Measurements from ENCODE around the gene FKBP1B. TPM values are rescaled to one million over a fixed set of nuclear protein-coding genes. Genes with fewer than 3 reads are reported as not detected.
"Not testable (repeated sequence)": the region's sequence is repeated elsewhere in the genome, so short reads cannot be mapped to it uniquely, and the experiment has no call there.

The FKBP1B gene
- total RNA-seq, 1 donor, result 6.0 TPM

- no peak for DNase-seq (ENCODE audit: low read depth)
- H3K4me3 ChIP-seq (ENCODE audit: low read depth, low read length), result no peak overlapping the region
- TF ChIP-seq, protein P1, sequence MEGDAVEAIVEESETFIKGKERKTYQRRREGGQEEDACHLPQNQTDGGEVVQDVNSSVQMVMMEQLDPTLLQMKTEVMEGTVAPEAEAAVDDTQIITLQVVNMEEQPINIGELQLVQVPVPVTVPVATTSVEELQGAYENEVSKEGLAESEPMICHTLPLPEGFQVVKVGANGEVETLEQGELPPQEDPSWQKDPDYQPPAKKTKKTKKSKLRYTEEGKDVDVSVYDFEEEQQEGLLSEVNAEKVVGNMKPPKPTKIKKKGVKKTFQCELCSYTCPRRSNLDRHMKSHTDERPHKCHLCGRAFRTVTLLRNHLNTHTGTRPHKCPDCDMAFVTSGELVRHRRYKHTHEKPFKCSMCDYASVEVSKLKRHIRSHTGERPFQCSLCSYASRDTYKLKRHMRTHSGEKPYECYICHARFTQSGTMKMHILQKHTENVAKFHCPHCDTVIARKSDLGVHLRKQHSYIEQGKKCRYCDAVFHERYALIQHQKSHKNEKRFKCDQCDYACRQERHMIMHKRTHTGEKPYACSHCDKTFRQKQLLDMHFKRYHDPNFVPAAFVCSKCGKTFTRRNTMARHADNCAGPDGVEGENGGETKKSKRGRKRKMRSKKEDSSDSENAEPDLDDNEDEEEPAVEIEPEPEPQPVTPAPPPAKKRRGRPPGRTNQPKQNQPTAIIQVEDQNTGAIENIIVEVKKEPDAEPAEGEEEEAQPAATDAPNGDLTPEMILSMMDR (IDR thresholded peaks at IDR 0.05; ENCODE audit: insufficient read depth, low read depth, low read length), result no peak
Observed at GRCh38 chr2:24022975-24023575, 26.5 kb upstream of the FKBP1B start.

DNA sequence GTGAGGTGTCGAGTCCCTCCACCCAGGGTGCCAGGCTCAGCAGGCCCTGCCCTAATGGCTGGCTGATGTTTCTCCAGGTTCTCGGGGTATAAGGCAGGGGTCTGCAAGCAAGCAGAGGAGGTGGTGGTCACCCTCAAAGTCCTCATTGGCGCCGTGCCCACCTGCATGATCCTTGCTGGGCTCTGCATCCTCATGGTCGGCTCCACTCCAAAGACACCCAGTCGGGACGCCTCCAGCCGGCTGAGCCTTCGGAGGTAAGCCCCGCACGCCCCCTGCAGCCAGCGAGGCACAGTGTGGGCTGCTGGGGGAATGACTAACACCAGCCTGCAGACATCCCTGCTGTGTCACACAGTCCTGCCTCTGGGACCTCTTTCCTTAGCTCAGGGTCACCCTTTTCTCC lies 25.5 kb upstream of the FKBP1B start:
- DNase-seq (ENCODE audit: low read depth), result peak; percentile 35
- TF ChIP-seq, protein P1 (IDR thresholded peaks at IDR 0.05; ENCODE audit: insufficient read depth, low read depth, low read length), result peak; percentile 52
- H3K4me3 ChIP-seq (ENCODE audit: low read depth, low read length), result no peak overlapping the region

GRCh38 chr2:24024996-24025663 lies 24.4 kb upstream of the FKBP1B start:
- no peak overlapping the region for H3K4me3 ChIP-seq (ENCODE audit: low read depth, low read length)
- TF ChIP-seq, protein P1 (IDR thresholded peaks at IDR 0.05; ENCODE audit: insufficient read depth, low read depth, low read length), result no peak
- DNase-seq (ENCODE audit: low read depth), result no peak

DNA sequence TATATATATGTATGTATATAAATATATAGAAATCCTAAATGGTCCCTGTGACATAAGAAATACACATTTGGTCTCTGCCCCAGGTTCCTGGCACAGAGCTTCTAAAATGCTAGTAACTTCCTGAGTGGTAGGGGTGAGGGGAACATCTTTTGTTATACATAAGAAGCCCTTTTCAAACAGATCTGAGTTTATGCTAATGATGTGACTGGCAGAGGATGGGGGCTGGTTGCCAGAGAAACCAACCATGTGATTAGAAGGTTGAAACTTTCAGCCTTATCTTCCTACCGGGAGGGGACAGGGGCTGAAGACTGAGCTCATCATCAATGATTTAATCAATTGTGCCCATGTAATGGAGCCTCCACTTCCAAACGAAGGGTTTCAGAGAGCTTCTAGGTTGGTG lies 23.3 kb upstream of the FKBP1B start:
- no peak overlapping the region for H3K4me3 ChIP-seq (ENCODE audit: low read depth, low read length)
- DNase-seq (ENCODE audit: low read depth), result no peak
- TF ChIP-seq, protein P1 (IDR thresholded peaks at IDR 0.05; ENCODE audit: insufficient read depth, low read depth, low read length), result no peak

GRCh38 chr2:24038786-24039499 lies 10.6 kb upstream of the FKBP1B start:
- H3K4me3 ChIP-seq (ENCODE audit: low read depth, low read length), result no peak overlapping the region
- TF ChIP-seq, protein P1 (IDR thresholded peaks at IDR 0.05; ENCODE audit: insufficient read depth, low read depth, low read length), result no peak
- no peak for DNase-seq (ENCODE audit: low read depth)

GRCh38 chr2:24040511-24040910 lies 9.0 kb upstream of the FKBP1B start:
- no peak overlapping the region for H3K4me3 ChIP-seq (ENCODE audit: low read depth, low read length)
- DNase-seq (ENCODE audit: low read depth), result no peak
- TF ChIP-seq, protein P1 (IDR thresholded peaks at IDR 0.05; ENCODE audit: insufficient read depth, low read depth, low read length), result no peak

DNA sequence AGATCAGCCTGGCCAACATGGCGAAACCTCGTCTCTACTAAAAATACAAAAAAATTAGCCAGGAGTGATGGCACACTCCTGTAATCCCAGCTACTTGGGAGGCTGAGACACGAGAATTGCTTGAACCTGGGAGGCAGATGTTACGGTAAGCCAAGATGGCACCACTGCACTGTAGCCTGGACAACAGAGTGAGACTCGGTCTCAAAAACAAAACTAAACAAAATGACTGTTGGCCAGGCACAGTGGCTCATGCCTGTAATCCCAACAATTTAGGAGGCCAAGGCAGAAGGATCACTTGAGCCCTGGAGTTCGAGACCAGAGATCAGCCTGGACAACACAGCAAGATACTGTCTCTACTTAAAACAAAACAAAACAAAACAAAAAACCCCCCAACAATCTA lies 6.4 kb upstream of the FKBP1B start:
- DNase-seq (ENCODE audit: low read depth); H3K4me3 ChIP-seq (ENCODE audit: low read depth, low read length): not testable (repeated sequence)
